ENCODE data around the gene EIF3J. TPM values are rescaled to one million over a fixed set of nuclear protein-coding genes. Genes with fewer than 3 reads are reported as not detected.

Gene EIF3J
- total RNA-seq, 1 donor from 2014 or later, result 78.4 TPM

GRCh38 chr15:44580105-44580504 is 43.2 kb downstream of the EIF3J start:
- intact Hi-C loops (cut with DNase I), result no loop called here
- no peak for DNase-seq (ENCODE audit: low spot score)

DNA sequence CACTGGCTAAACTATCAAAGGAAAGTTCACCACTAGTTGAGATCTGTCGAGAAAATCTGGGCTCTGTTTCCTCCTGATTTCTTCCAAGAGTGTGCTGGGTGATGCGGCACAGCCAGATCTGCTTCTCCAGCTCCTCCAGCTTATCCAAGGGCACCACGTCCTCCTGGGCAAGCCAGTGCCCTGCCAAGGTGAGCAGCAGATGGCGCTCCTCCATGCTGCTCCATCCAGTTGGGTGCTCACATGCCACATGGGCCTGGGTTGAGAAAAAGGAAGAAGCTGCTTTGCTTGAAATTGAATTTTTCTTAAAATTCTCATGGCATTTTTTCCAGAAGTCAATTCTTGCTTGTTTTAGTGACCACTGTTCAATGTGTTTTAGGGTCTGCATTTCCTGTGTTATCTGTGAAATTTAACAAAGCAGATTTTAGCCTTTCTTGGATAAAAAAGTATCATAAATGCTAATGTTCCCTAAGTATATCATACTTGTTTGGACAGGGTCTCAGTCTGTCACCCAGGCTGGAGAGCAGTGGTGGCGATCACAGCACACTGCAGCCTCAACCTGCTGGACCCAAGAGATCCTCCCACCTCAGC is 47.3 kb downstream of the EIF3J start:
- intact Hi-C loops (cut with DNase I), result no loop called here
- DNase-seq (ENCODE audit: low spot score), result no peak

DNA sequence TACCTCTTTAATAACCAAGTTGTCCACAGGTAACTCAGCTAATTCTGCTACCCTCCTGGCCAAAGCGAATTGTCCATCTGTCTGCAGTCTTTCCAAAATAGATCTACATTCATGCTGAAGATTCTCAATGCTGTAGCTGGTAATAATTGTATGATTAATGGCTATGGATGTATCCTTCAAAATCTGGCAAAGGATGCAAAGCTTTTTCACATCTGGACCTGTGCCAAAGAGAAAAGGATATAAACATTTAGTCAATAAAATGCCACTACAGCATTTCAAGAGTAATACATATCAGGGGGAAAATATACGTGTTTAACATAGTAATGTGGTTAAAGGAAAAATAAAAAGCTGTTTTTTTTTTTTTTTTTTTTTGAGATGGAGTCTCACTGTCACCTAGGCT is 48.7 kb downstream of the EIF3J start:
- no peak for DNase-seq (ENCODE audit: low spot score)
- intact Hi-C loops (cut with DNase I), result no loop called here

DNA sequence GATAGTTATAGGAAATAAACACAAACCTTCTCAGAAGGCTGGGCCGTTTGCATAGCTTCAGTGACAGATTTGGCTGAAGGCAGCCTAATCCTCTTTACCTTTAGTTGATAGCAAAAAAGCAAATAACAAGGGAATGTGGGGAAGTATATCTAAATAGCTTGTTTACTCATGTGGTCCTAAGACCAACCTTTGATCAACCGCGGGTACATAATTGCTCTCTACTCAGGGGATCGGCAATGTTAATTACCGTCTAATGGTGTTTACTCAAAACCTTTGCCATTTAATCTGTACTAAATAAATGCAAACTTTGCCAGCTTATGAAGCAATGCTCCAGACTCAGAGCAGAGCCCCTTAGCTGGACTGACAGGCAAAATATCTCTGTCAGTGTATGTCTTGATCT is 51.6 kb downstream of the EIF3J start:
- intact Hi-C loops (cut with DNase I), result no loop called here
- no peak for DNase-seq (ENCODE audit: low spot score)

GRCh38 chr15:44591326-44591725 is 54.4 kb downstream of the EIF3J start:
- no peak for DNase-seq (ENCODE audit: low spot score)
- intact Hi-C loops (cut with DNase I), result loop anchor here (10.0 kb wide), 1 partner anchor 143 kb away; the partner anchor contains the start of gene TRIM69

DNA sequence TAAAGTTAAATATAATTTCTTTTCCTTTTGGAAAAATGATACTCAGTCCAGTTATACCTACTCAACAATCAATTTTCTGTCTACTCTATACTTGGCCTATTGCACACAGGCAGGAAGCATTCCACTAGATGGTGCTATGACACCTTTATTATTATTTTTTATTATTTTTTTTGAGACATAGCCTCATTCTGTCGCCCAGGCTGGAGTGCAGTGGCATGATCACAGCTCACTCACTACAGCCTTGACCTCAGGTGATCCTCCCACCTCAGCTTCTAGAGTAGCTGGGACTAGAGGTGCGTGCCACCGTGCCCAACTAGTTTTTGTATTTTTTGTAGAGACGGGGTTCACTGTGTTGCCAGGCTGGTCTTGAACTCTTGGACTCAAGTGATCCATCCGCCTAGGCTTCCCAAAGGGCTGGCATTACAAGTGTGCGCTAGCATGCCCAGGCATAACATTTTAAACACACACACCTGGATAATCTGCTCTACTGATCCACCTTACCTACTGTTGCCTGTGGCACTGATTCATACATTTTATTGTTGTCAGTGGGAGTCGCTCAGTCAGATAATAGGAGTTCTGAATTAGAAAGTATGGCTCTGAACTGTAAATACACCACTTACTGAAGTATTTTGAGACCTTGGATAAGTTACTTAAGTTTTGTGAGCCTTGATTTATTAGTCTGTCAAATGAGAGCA is 56.2 kb downstream of the EIF3J start:
- intact Hi-C loops (cut with DNase I), result loop anchor here (10.0 kb wide), 1 partner anchor 142 kb away; the partner anchor contains the start of gene TRIM69
- no peak for DNase-seq (ENCODE audit: low spot score)

DNA sequence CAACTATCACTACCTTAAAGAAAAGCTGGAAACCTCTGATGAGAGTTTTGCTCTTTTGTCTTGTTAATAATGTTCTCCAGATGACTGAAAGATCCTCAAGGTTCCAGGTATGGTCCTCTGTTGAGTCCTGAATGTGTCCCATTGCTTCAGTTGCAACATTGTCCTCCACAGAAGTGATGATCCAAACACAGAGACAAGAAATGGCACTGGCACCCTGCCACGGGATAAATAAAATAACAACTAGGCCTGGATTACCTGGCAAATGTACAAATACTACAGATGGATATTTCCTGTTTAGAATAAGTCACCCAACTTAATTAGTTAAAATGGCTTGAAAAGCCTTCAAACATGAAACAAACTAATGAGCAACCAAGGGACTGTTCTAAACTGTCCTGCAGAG is 58.3 kb downstream of the EIF3J start:
- intact Hi-C loops (cut with DNase I), result loop anchor here (10.0 kb wide), 1 partner anchor 140 kb away; the partner anchor contains the start of gene TRIM69

DNA sequence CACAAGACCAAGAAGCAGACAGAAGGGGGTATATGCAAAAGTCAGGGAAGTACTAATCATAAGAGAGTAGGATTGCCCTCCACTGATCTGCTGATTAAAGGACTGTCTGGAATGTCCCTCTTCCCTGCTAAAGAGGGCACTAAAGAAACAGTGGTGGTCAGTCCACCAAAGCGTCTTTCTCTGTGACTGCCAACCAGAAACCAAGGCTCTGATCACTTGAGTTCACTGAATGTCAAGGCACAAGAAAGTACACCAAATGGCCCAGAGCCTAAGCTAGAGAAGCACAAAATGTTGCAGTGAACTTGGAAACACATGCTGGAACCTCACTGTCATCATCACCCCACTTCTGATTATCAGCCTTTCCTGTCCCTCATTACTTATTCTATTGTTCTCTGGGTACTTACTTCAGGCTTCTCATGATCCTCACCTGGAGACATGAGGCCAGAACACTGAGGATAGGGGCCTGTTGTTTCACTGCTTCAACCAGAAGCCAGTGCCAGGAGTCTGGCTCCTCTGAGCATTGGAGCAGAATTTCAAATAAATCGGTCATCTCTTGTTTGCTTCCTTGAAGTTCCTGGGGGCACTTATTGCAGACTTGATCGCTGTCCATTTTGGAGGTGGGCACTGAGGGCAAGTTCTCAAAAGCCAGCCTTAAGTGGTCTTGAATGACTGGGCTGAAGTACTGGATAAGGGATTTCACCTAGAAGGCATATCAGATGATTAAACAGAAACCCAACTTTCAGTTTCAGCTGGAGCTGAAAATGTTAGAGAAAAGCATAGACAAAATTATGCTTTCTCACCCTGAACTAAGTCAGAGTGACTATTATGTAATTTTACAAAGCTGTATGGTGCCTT is 58.9 kb downstream of the EIF3J start:
- intact Hi-C loops (cut with DNase I), result loop anchor here (10.0 kb wide), 1 partner anchor 139 kb away; the partner anchor contains the start of gene TRIM69
- no peak for DNase-seq (ENCODE audit: low spot score)

More for the DNA sequence above, 58.3 kb downstream of the EIF3J start:
- DNase-seq (ENCODE audit: low spot score), result no peak

DNA sequence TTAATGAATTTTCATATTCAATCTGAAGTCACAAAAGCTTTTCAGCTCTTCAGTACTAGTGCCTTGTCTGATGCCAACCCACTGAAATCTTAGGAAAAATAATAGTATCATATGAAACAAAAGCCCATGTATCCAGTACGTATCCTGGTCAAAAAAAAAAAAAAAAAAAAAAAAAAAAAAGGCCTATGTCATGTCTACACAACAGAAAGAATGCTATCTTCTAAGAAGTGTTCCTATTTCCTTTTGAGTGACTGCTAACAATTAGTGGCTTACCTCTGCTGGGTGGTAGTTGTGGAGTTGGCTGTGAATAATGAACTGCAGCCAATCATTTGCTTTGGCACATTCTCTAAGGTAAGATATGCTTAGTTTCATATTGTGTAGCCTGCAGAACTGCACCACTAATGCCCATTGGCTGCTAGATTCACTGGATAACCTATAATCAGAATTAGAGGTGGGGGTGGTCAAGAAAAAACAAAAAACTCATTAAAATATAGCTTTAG is 59.6 kb downstream of the EIF3J start:
- intact Hi-C loops (cut with DNase I), result loop anchor here (10.0 kb wide), 1 partner anchor 138 kb away; the partner anchor contains the start of gene TRIM69
- DNase-seq (ENCODE audit: low spot score), result no peak

GRCh38 chr15:44598066-44598465 is 61.1 kb downstream of the EIF3J start:
- DNase-seq (ENCODE audit: low spot score), result no peak
- intact Hi-C loops (cut with DNase I), result loop anchor here (10.0 kb wide), 1 partner anchor 137 kb away; the partner anchor contains the start of gene TRIM69

DNA sequence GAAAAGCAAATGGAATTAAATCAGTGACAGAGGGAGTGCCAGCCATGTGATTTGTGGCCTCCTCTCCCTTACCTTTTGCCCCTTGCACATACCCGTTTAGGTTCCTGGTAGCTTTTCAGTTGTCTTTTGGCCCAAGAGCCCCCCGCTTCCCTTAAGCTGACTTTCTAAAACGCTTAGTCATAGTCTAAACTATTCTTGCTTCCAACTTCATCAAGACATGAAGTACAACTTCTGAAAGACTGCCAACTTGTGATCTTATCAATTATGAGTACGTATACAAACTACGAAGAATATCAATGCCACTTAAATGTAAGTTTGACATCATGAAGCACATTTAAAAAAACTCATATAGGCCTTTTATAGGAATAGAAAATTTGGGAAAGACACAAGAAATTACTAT is 61.9 kb downstream of the EIF3J start:
- no peak for DNase-seq (ENCODE audit: low spot score)
- intact Hi-C loops (cut with DNase I), result loop anchor here (10.0 kb wide), 1 partner anchor 136 kb away; the partner anchor contains the start of gene TRIM69

GRCh38 chr15:44603126-44603525 is 66.2 kb downstream of the EIF3J start:
- DNase-seq (ENCODE audit: low spot score), result no peak
- intact Hi-C loops (cut with DNase I), result no loop called here

GRCh38 chr15:44606740-44607139 is 69.8 kb downstream of the EIF3J start:
- intact Hi-C loops (cut with DNase I), result no loop called here
- DNase-seq (ENCODE audit: low spot score), result no peak

Other genes with a start within 250 kb of the EIF3J start
- 36.8 TPM for gene GOLM2, start 248.4 kb upstream of the EIF3J start, total RNA-seq
- gene CTDSPL2, start 109.5 kb upstream of the EIF3J start, total RNA-seq, result 19.0 TPM
- 49.2 TPM for gene SPG11, start 126.5 kb downstream of the EIF3J start, total RNA-seq
- gene PATL2, start 174.2 kb downstream of the EIF3J start, total RNA-seq, result 1.00 TPM
- gene B2M, start 174.4 kb downstream of the EIF3J start, total RNA-seq, result 904 TPM
- gene TRIM69, start 199.4 kb downstream of the EIF3J start, total RNA-seq, result 70.7 TPM

Measured in cardiac septum (tissue), 1 donor.